ENCODE measurements around the gene TLL2. TPM values are rescaled to one million over a fixed set of nuclear protein-coding genes. Genes with fewer than 3 reads are reported as not detected.

The TLL2 gene
- polyA plus RNA-seq, 2 donors, result 0.08 TPM

DNA sequence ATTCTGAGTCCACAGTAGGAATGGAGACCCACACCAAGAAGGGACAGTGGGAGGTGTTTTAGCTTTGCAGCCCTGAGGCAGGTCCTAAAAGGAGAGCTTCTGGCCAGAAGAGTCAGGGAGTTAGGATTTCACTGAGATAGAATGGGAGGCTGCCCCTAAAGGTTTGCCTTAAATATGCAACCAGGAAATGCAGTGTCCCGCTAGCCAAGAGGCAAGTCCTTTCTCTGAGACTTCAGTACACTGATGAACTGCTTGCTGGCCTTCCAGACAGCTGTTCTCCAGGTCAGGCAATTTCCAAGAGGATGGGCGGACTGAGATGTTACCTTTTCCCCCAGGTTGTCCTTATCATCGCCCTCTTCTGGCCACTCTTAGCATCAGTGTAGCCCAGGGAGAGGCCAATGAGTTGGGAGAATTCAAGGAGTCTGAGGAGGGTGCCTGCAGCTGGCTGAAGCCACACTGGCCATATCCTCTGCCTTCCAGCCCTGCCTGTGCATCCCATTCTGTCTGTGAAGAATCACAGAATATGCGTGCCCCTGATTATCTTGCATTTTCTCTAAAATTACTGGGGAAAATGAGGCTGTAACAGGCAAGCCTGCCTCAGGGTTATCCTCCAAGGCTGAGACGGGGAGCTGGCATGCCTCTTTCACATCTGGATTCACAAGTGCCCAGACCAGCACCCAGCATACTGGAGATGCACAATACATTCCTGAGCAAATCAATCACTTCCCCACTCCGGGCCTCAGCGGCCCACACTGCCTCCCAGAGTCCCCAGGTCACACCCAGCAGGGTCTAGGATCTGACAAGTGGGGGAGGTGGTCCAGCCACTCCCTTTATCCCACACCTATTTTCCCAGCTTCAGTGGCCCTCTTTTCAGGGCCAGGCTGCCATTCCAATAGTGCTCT is 2.4 kb downstream of the TLL2 start:
- Histone ChIP-seq H3K9me3 (ENCODE audit: control insufficient read depth in 2 of 2, insufficient read depth in 1 of 2, low read depth in 1 of 2, low read length in 1 of 2) (no peaks in the 10 kb centered on the region), H3K36me3 (ENCODE audit: control insufficient read depth in 2 of 2, insufficient read depth in 2 of 2, low read length in 1 of 2) (no peaks in the 10 kb centered on the region), H3K27ac (ENCODE audit: low read depth in 2 of 2, low read length in 1 of 2) (no peak overlapping the region), H3K4me3 (ENCODE audit: low read depth in 1 of 2, low read length in 2 of 2) (no peak overlapping the region), H3K4me1 (ENCODE audit: control insufficient read depth in 2 of 2, insufficient read depth in 2 of 2, low read length in 1 of 2) (peaks cover 3 to 17% of the 10 kb centered on the region in 2 donors), H3K27me3 (ENCODE audit: control insufficient read depth in 1 of 2, insufficient read depth in 2 of 2, low read length in 2 of 2) (peaks cover 0 to under 1% of the 10 kb centered on the region in 2 donors)
- 67 to 68% methylated on average over 7 of the region's 7 CpGs for WGBS, 2 donors

DNA sequence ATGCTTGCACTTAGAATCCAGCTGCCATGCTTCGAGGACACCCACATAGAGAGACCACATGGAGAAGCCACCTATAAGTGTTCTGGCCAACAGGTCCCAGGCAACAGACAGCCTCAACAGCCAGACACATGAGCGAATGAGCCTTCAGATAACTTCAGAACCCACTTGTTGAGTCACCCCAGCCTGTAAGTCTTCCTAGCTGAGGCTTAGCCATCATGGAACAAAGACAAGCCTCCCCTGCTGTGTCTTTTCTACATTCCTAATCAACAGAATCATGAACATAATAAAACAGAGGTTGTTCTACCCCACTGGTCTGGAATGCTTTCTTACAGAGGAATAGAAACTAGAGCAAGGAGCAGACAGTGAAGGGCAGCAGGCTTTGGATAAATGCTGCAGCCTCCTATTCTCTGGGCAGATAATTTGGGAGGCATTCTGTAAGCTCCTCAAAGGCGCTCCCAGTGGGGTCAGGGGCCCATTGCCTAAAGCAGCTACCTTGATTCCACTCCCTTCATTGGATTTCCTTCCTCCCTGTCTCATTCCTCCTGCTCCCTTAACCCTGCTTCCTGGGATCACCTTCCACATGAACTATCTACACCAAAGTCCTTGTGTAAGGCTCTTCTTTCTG is 4.6 kb downstream of the TLL2 start:
- Histone ChIP-seq H3K4me3 (ENCODE audit: low read depth in 1 of 2, low read length in 2 of 2) (no peak overlapping the region), H3K4me1 (ENCODE audit: control insufficient read depth in 2 of 2, insufficient read depth in 2 of 2, low read length in 1 of 2) (peaks cover 3 to 15% of the 10 kb centered on the region in 2 donors), H3K27me3 (ENCODE audit: control insufficient read depth in 1 of 2, insufficient read depth in 2 of 2, low read length in 2 of 2) (no peaks in the 10 kb centered on the region), H3K36me3 (ENCODE audit: control insufficient read depth in 2 of 2, insufficient read depth in 2 of 2, low read length in 1 of 2) (no peaks in the 10 kb centered on the region), H3K9me3 (ENCODE audit: control insufficient read depth in 2 of 2, insufficient read depth in 1 of 2, low read depth in 1 of 2, low read length in 1 of 2) (no peaks in the 10 kb centered on the region), H3K27ac (ENCODE audit: low read depth in 2 of 2, low read length in 1 of 2) (no peak overlapping the region)
- 85 to 90% methylated on average over 3 of the region's 3 CpGs for WGBS, 2 donors

DNA sequence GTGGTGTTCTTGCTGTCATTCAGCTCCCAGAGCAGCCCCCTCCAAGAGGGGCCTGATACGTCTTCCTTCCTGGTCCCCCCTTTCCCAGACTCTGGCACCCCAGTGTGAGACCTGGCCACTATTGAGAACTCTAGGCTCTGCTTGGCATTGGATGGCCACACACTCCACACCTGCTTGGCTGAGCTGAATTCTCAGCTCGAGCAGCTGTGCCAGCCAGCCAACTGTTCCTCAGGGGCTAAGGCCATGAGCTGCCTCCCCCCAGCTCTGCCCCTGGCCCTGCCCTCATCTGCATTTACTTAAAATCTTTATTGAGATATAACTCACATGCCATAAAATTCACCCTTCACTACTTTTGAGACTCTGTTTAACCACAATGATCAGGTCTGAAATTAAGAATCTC is 6.7 kb downstream of the TLL2 start:
- WGBS, 2 donors, result 66 to 76% methylated on average over 2 of the region's 2 CpGs
- no peaks in the 10 kb centered on the region for H3K9me3 ChIP-seq (ENCODE audit: control insufficient read depth in 2 of 2, insufficient read depth in 1 of 2, low read depth in 1 of 2, low read length in 1 of 2)
- no peaks in the 10 kb centered on the region for H3K36me3 ChIP-seq (ENCODE audit: control insufficient read depth in 2 of 2, insufficient read depth in 2 of 2, low read length in 1 of 2)
- H3K27ac ChIP-seq (ENCODE audit: low read depth in 2 of 2, low read length in 1 of 2), result no peak overlapping the region
- no peak overlapping the region for H3K4me3 ChIP-seq (ENCODE audit: low read depth in 1 of 2, low read length in 2 of 2)
- H3K27me3 ChIP-seq (ENCODE audit: control insufficient read depth in 1 of 2, insufficient read depth in 2 of 2, low read length in 2 of 2), result no peaks in the 10 kb centered on the region
- H3K4me1 ChIP-seq (ENCODE audit: control insufficient read depth in 2 of 2, insufficient read depth in 2 of 2, low read length in 1 of 2), result peaks cover 0 to 8% of the 10 kb centered on the region in 2 donors

DNA sequence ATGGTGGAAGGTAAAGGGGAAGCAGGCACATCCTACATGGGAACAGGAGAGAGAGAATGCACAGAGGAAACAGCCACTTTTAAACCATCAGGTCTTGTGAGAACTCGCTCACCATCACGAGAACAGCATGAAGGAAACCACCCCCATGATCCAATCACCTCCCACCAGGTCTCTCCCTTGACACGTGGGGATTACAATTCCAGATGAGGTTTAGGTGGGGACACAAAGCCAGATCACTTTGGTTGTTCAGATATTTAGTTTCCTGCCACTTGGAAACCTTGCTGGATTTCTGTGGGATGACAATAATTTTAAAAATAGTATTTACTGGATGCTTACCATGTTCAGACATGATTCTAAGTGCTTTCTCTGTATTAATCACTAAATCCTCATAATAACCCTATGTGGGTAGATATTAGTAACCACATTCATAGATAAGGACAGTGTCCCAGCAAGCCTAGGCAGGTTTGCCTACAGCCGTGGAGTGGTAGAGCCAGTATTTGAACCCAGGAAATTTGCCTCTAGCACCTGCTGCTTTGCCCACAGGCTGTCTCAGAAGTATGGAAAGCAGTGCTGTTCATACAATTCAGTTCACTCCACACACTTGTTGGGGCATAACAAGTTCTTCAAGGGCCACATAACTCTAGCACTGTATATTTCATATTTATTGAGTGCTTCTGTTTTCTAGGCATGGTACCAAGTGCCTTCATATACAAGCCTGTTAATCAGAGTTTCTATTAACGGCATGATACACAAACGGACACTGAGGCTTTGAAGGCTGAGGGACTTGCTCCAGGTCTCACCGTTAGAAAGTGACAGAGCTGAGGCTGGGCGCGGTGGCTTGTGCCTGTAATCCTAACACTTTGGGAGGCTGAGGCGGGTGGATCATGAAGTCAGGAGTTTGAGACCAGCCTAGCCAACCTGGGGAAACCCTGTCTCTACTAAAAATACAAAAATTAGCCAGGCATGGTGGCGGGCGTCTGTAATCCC is 8.3 kb downstream of the TLL2 start:
- Histone ChIP-seq H3K4me1 (ENCODE audit: control insufficient read depth in 2 of 2, insufficient read depth in 2 of 2, low read length in 1 of 2) (peaks cover 0 to 9% of the 10 kb centered on the region in 2 donors), H3K36me3 (ENCODE audit: control insufficient read depth in 2 of 2, insufficient read depth in 2 of 2, low read length in 1 of 2) (no peaks in the 10 kb centered on the region), H3K27ac (ENCODE audit: low read depth in 2 of 2, low read length in 1 of 2) (no peak overlapping the region), H3K27me3 (ENCODE audit: control insufficient read depth in 1 of 2, insufficient read depth in 2 of 2, low read length in 2 of 2) (no peaks in the 10 kb centered on the region), H3K4me3 (ENCODE audit: low read depth in 1 of 2, low read length in 2 of 2) (no peak overlapping the region), H3K9me3 (ENCODE audit: control insufficient read depth in 2 of 2, insufficient read depth in 1 of 2, low read depth in 1 of 2, low read length in 1 of 2) (no peaks in the 10 kb centered on the region)
- 55 to 64% methylated on average over 12 of the region's 12 CpGs for WGBS, 2 donors

DNA sequence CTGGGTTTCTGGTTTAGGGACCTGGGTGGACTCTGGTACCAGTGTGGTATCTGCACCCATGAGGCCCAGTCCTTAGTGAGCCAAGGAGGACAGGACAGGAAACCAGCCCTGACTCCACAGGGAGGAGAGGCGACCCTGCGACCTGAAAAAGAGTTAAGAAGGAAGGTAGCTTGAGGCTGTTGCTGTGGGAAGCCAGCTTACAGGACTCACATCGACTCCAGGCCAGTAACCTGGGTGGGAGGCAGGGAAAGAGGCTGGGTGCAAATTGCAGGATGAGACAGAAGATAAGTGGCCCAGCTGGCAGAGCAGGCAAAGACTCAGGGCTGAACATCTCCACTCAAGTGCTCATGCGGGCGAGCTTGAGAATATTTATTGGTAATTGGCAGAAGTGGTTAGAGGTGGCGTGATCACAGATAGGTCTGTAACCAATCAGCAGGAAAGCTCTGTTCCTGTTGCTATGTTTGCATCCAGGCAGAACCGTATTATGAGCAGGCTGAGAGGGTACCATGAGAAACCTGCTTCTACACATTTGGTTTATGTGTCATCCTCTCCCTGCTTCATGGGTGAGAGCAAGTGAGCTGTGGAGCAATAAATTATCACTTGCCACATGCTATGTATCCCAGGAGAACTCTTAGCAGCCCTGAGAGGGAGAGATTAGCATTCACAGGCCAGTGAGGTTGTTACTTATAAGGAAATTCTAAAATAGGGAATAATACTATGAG is 11.0 kb downstream of the TLL2 start:
- H3K27me3 ChIP-seq (ENCODE audit: control insufficient read depth in 1 of 2, insufficient read depth in 2 of 2, low read length in 2 of 2), result no peaks in the 10 kb centered on the region
- H3K9me3 ChIP-seq (ENCODE audit: control insufficient read depth in 2 of 2, insufficient read depth in 1 of 2, low read depth in 1 of 2, low read length in 1 of 2), result no peaks in the 10 kb centered on the region
- no peaks in the 10 kb centered on the region for H3K36me3 ChIP-seq (ENCODE audit: control insufficient read depth in 2 of 2, insufficient read depth in 2 of 2, low read length in 1 of 2)
- H3K4me3 ChIP-seq (ENCODE audit: low read depth in 1 of 2, low read length in 2 of 2), result no peak overlapping the region
- H3K4me1 ChIP-seq (ENCODE audit: control insufficient read depth in 2 of 2, insufficient read depth in 2 of 2, low read length in 1 of 2), result peaks cover 0 to 9% of the 10 kb centered on the region in 2 donors
- no peak overlapping the region for H3K27ac ChIP-seq (ENCODE audit: low read depth in 2 of 2, low read length in 1 of 2)
- WGBS, 2 donors, result 80 to 82% methylated on average over 7 of the region's 7 CpGs

DNA sequence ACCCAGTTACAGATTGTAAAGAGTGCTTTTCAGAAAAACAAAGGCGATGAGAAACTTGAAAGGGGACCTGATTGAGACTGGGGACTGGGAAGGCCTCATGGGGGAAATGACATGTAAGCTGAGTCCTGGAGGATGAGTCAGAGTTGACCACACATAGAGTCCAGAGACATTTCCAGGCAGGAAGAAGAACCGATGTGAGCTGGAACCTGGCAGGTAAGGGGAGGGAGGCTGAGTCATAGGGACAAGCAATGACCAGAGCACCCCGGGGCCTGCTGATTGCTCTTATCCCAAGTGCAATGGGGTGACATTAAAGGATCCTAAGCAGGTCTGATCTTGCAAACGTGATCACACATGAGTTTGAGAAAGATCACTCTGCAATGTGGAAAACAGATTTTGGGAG is 11.7 kb downstream of the TLL2 start:
- Histone ChIP-seq H3K27me3 (ENCODE audit: control insufficient read depth in 1 of 2, insufficient read depth in 2 of 2, low read length in 2 of 2) (no peaks in the 10 kb centered on the region), H3K4me1 (ENCODE audit: control insufficient read depth in 2 of 2, insufficient read depth in 2 of 2, low read length in 1 of 2) (peaks cover 0 to 9% of the 10 kb centered on the region in 2 donors), H3K36me3 (ENCODE audit: control insufficient read depth in 2 of 2, insufficient read depth in 2 of 2, low read length in 1 of 2) (no peaks in the 10 kb centered on the region), H3K9me3 (ENCODE audit: control insufficient read depth in 2 of 2, insufficient read depth in 1 of 2, low read depth in 1 of 2, low read length in 1 of 2) (no peaks in the 10 kb centered on the region), H3K4me3 (ENCODE audit: low read depth in 1 of 2, low read length in 2 of 2) (no peak overlapping the region), H3K27ac (ENCODE audit: low read depth in 2 of 2, low read length in 1 of 2) (no peak overlapping the region)
- 54 to 62% methylated on average over 4 of the region's 4 CpGs for WGBS, 2 donors

DNA sequence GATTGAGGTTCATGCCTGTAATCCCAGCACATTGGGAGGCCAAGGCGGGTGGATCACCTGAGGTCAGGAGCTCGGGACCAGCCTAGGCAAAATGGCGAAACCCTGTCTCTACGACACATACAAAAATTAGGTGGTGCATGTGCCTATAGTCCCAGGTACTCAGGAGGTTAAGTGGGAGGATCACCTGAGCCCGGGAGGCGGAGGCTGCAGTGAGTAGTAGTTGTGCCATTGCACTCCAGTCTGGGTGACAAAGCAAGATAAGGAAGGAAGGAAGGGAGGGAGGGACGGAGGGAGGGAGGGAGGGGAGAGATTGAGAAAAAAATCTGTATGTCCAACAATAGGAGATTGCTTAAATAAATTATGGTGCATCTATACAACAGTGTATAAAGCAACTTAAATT is 13.2 kb downstream of the TLL2 start:
- Histone ChIP-seq H3K4me3 (ENCODE audit: low read depth in 1 of 2, low read length in 2 of 2) (no peak overlapping the region), H3K9me3 (ENCODE audit: control insufficient read depth in 2 of 2, insufficient read depth in 1 of 2, low read depth in 1 of 2, low read length in 1 of 2) (no peaks in the 10 kb centered on the region), H3K27ac (ENCODE audit: low read depth in 2 of 2, low read length in 1 of 2) (no peak overlapping the region), H3K36me3 (ENCODE audit: control insufficient read depth in 2 of 2, insufficient read depth in 2 of 2, low read length in 1 of 2) (no peaks in the 10 kb centered on the region), H3K27me3 (ENCODE audit: control insufficient read depth in 1 of 2, insufficient read depth in 2 of 2, low read length in 2 of 2) (no peaks in the 10 kb centered on the region), H3K4me1 (ENCODE audit: control insufficient read depth in 2 of 2, insufficient read depth in 2 of 2, low read length in 1 of 2) (peaks cover 0 to 6% of the 10 kb centered on the region in 2 donors)
- 72 to 81% methylated on average over 7 of the region's 7 CpGs for WGBS, 2 donors

DNA sequence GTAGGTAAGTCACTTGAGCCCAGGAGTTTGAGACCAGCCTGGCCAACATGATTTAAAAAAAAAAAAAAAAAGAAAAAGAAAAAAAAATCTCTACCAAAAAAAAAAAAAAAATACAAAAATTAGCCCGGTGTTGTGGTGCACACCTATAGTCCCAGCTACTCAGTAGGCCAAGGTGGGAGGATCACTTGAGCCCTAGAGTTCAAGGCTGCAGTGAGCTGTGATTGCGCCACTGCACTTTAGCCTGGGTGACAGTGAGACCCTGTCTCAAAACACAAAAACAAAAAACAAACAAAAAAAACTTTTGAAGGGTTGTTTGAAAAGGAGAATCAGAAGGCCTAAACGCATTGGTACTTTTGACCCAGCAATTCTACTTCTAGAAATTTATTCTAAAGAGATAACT is 13.7 kb downstream of the TLL2 start:
- Histone ChIP-seq H3K9me3 (ENCODE audit: control insufficient read depth in 2 of 2, insufficient read depth in 1 of 2, low read depth in 1 of 2, low read length in 1 of 2) (no peaks in the 10 kb centered on the region), H3K27me3 (ENCODE audit: control insufficient read depth in 1 of 2, insufficient read depth in 2 of 2, low read length in 2 of 2) (no peaks in the 10 kb centered on the region), H3K4me3 (ENCODE audit: low read depth in 1 of 2, low read length in 2 of 2) (no peak overlapping the region), H3K36me3 (ENCODE audit: control insufficient read depth in 2 of 2, insufficient read depth in 2 of 2, low read length in 1 of 2) (no peaks in the 10 kb centered on the region), H3K4me1 (ENCODE audit: control insufficient read depth in 2 of 2, insufficient read depth in 2 of 2, low read length in 1 of 2) (peaks cover 0 to 6% of the 10 kb centered on the region in 2 donors), H3K27ac (ENCODE audit: low read depth in 2 of 2, low read length in 1 of 2) (no peak overlapping the region)
- 92 to 95% methylated on average over 3 of the region's 3 CpGs for WGBS, 2 donors

DNA sequence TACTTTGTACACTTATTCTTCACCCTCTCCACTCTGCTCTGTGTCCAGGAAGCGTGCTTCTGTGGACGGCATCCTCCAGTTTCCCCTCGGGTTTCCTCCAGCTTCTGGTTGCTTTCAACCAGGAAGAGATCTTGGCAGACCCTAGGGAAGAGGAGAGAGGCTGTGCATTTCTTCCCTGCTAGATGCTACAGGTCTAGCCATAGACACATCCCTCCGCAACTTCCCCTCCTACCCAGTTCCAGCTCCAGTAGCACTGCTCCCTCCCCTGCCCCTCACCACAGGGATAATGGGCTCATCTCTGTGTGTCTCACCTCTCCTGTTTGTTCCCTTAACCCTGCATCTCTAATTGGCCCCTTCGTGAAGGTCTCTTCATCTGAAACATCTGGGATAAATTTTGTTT is 16.3 kb downstream of the TLL2 start:
- 63 to 71% methylated on average over 5 of the region's 5 CpGs for WGBS, 2 donors
- H3K9me3 ChIP-seq (ENCODE audit: control insufficient read depth in 2 of 2, insufficient read depth in 1 of 2, low read depth in 1 of 2, low read length in 1 of 2), result no peaks in the 10 kb centered on the region
- H3K27me3 ChIP-seq (ENCODE audit: control insufficient read depth in 1 of 2, insufficient read depth in 2 of 2, low read length in 2 of 2), result no peaks in the 10 kb centered on the region
- H3K27ac ChIP-seq (ENCODE audit: low read depth in 2 of 2, low read length in 1 of 2), result no peak overlapping the region
- no peaks in the 10 kb centered on the region for H3K36me3 ChIP-seq (ENCODE audit: control insufficient read depth in 2 of 2, insufficient read depth in 2 of 2, low read length in 1 of 2)
- H3K4me1 ChIP-seq (ENCODE audit: control insufficient read depth in 2 of 2, insufficient read depth in 2 of 2, low read length in 1 of 2), result peaks cover 0 to 4% of the 10 kb centered on the region in 2 donors
- H3K4me3 ChIP-seq (ENCODE audit: low read depth in 1 of 2, low read length in 2 of 2), result no peak overlapping the region
